CD4-positive, CD25-positive, alpha-beta regulatory T cell (primary cell): Measurements from ENCODE around the gene IPO5. TPM values are rescaled to one million over a fixed set of nuclear protein-coding genes. Genes with fewer than 3 reads are reported as not detected.

Experiments
- ATAC-seq, 2 donors: fragments of 150-1000 bp; cut with Tn5 transposase; one replicate each; pipeline ENCODE4 v1.10.0; 2021; ENCODE audit warnings: low read depth in 2 of 2, moderate number of reproducible peaks in 2 of 2, moderate library complexity in 1 of 2
- DNase-seq, 3 donors: peaks; one replicate each; pipeline versions ENCODE4 v3.0.0 to v3.0.0-alpha.2; 2012 to 2022; ENCODE audit warnings: mixed read lengths in 1 of 3
- H3K27ac ChIP-seq: one replicate; pipeline ENCODE4 v1.7.0; 2013; ENCODE audit warnings: mild to moderate bottlenecking, low read length; ENCODE audit not compliant: insufficient read depth, poor library complexity, severe bottlenecking
- H3K27me3 ChIP-seq: one replicate; pipeline ENCODE4 v1.7.0; 2013; ENCODE audit warnings: low read length; ENCODE audit not compliant: control insufficient read depth, insufficient read depth
- H3K36me3 ChIP-seq: one replicate; pipeline ENCODE4 v1.7.0; 2013; ENCODE audit warnings: mild to moderate bottlenecking, low read length, moderate library complexity; ENCODE audit not compliant: control insufficient read depth, insufficient read depth
- H3K4me1 ChIP-seq: 2 replicates; pipeline ENCODE4 v1.7.0; 2013; ENCODE audit warnings: mild to moderate bottlenecking, low read length; ENCODE audit not compliant: insufficient read depth, control insufficient read depth, poor library complexity, severe bottlenecking
- H3K4me3 ChIP-seq: one replicate; pipeline ENCODE4 v1.7.0; 2013; ENCODE audit warnings: low read depth, mild to moderate bottlenecking, low read length, moderate library complexity
- H3K9me3 ChIP-seq, 2 experiments: 1 replicate in 1 of 2; 2 replicates in 1 of 2; pipeline ENCODE4 v1.7.0; 2013; ENCODE audit warnings: low read length in 2 of 2, mild to moderate bottlenecking in 1 of 2, moderate library complexity in 1 of 2; ENCODE audit not compliant: control insufficient read depth in 2 of 2
- H3K27ac Mint-ChIP-seq, 3 donors: one replicate each; pipeline ENCODE4 v1.8.0; 2020 to 2022; ENCODE audit warnings: mild to moderate bottlenecking in 3 of 3, mixed read lengths in 3 of 3, moderate library complexity in 2 of 3
- H3K27me3 Mint-ChIP-seq: one replicate; pipeline ENCODE4 v1.8.0; 2022; ENCODE audit warnings: mild to moderate bottlenecking, mixed read lengths
- H3K36me3 Mint-ChIP-seq: one replicate; pipeline ENCODE4 v1.8.0; 2020; ENCODE audit warnings: mixed read lengths
- H3K4me1 Mint-ChIP-seq, 4 donors: one replicate each; pipeline ENCODE4 v1.8.0; 2020 to 2022; ENCODE audit warnings: mixed read lengths in 4 of 4, mild to moderate bottlenecking in 1 of 4
- H3K4me3 Mint-ChIP-seq, 4 donors: one replicate each; pipeline ENCODE4 v1.8.0; 2020 to 2022; ENCODE audit warnings: mild to moderate bottlenecking in 4 of 4, mixed read lengths in 4 of 4, moderate library complexity in 3 of 4
- H3K9me3 Mint-ChIP-seq, 7 donors: one replicate each; pipeline ENCODE4 v1.8.0; 2020 to 2022; ENCODE audit warnings: mixed read lengths in 7 of 7, mild to moderate bottlenecking in 3 of 7, moderate library complexity in 2 of 7
- polyA plus RNA-seq, 4 donors: library from polyadenylated mRNA; unstranded; fragments of 300-500 nt; fragmentation: Illumina TruSeq; gene quantifications; one replicate each; pipeline ENCODE4 v1.2.3, GENCODE V29; 2021
- total RNA-seq: library from RNA; stranded (reverse); gene quantifications from one replicate; pipeline ENCODE4 v1.2.3, GENCODE V29; 2022

The IPO5 gene
- total and polyA plus RNA-seq, 5 donors from 2014 or later: 27.7 to 82.4 (median 35.4) TPM

DNA sequence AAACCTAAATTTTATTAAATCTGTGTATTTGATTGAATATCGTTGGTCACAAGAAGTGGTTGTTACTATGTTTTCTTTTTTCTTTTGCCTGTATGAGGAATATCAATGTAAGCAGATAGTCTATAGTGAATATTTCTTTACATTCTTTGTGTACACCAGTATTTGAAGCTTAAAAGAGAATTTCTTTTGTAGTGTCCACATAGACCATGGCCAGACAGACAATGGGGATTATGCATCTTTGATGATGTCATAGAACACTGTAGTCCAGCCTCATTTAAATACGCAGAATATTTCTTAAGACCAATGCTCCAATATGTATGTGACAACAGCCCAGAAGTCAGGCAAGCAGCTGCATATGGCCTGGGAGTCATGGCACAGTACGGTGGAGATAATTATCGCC, 64.8 kb downstream of the IPO5 start:
- no peak overlapping the region for H3K4me3 Mint-ChIP-seq
- no peaks in the 10 kb centered on the region for H3K27me3 Mint-ChIP-seq
- no peaks in the 10 kb centered on the region for H3K27me3 ChIP-seq
- peaks cover 0 to 1% (median 0%) of the 10 kb centered on the region in 7 donors for H3K9me3 Mint-ChIP-seq
- no peak overlapping the region for H3K27ac ChIP-seq
- H3K36me3 Mint-ChIP-seq: peaks cover 54% of the 10 kb centered on the region
- ATAC-seq (no peak), DNase-seq (no peak)
- H3K4me1 ChIP-seq: no peaks in the 10 kb centered on the region
- peaks cover 81% of the 10 kb centered on the region for H3K36me3 ChIP-seq
- no peak overlapping the region for H3K27ac Mint-ChIP-seq
- peaks cover 0 to 9% (median 0%) of the 10 kb centered on the region in 4 donors for H3K4me1 Mint-ChIP-seq
- no peaks in the 10 kb centered on the region for H3K9me3 ChIP-seq
- no peak overlapping the region for H3K4me3 ChIP-seq

DNA sequence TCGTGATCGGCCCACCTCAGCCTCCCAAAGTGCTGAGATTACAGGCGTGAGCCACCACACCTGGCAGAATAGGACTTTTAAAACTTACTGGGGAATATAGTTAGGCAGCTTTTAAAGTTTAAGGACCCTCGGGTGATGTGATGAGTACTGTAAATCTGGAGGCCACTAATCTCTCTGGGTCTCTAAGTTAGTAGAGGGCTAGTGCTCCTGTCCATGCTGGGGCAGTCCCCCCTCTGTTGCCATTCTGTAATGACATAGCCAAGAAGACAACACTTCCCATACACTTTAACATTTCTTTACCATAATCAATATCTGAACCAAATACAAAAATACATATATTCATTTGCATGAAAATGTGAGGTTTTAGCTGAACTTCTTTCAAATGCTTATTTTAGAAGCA, 65.7 kb downstream of the IPO5 start:
- H3K4me3 Mint-ChIP-seq: no peak overlapping the region
- H3K4me3 ChIP-seq: no peak overlapping the region
- H3K27ac ChIP-seq: no peak overlapping the region
- peak overlapping the region in 1 of 3 donors; percentile 52 for H3K27ac Mint-ChIP-seq
- peaks cover 79% of the 10 kb centered on the region for H3K36me3 ChIP-seq
- H3K27me3 Mint-ChIP-seq: no peaks in the 10 kb centered on the region
- H3K4me1 ChIP-seq: no peaks in the 10 kb centered on the region
- no peaks in the 10 kb centered on the region for H3K9me3 ChIP-seq
- DNase-seq (no peak), ATAC-seq (no peak)
- H3K27me3 ChIP-seq: no peaks in the 10 kb centered on the region
- peaks cover 49% of the 10 kb centered on the region for H3K36me3 Mint-ChIP-seq
- peaks cover 0 to 9% (median 0%) of the 10 kb centered on the region in 4 donors for H3K4me1 Mint-ChIP-seq
- peaks cover 0 to 1% (median 0%) of the 10 kb centered on the region in 7 donors for H3K9me3 Mint-ChIP-seq

DNA sequence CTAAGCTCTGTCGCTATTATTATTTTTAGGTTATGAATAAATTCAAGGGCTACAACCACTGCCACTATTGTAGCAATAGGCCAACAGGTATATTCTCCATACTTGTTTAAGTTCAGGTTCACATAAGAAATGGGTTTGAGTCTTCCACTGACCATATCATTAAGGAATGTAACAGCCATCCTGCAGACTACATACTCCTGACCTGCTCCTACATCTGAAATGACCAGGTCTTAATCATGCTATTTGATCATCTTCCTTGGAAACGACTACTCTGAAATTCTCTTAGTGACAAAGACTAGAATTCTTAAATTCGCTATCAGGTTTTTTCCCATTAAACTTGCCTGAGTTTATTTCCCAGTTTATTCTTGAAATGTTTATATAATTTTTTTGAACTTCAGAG, 66.8 kb downstream of the IPO5 start:
- Mint-ChIP-seq H3K4me1 (peaks cover 0 to 3% (median 0%) of the 10 kb centered on the region in 4 donors), H3K27ac (peak overlapping the region in 1 of 3 donors; percentile 28), H3K27me3 (no peaks in the 10 kb centered on the region), H3K9me3 (no peaks in the 10 kb centered on the region), H3K36me3 (peaks cover 43% of the 10 kb centered on the region), H3K4me3 (no peak overlapping the region)
- Histone ChIP-seq H3K36me3 (peaks cover 69% of the 10 kb centered on the region), H3K27ac (no peak overlapping the region), H3K4me3 (no peak overlapping the region), H3K4me1 (no peaks in the 10 kb centered on the region), H3K27me3 (no peaks in the 10 kb centered on the region), H3K9me3 (no peaks in the 10 kb centered on the region)
- no peak for ATAC-seq
- no peak for DNase-seq

DNA sequence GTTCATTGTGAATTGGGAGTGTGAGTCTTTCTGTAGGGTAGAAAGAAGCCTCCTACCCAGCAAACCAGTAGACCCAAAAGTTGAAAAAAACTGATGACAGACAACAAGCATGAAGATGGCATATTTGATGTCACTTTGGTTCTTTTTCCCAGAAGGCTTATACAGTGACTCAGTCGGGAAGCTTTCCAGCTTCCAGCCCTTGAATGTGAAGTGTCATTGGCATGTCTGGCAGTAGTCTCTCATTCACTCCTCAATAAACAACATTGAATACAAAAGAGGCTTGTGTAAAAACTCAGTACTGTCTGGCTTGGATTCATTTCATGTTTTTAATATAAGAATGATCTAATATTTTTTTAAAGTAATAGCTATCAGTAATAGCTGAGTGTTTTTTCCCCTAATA, 68.7 kb downstream of the IPO5 start:
- Histone ChIP-seq H3K4me1 (no peaks in the 10 kb centered on the region), H3K36me3 (peaks cover 52% of the 10 kb centered on the region), H3K27ac (no peak overlapping the region), H3K27me3 (no peaks in the 10 kb centered on the region), H3K4me3 (no peak overlapping the region), H3K9me3 (no peaks in the 10 kb centered on the region)
- Mint-ChIP-seq H3K27me3 (no peaks in the 10 kb centered on the region), H3K27ac (peak overlapping the region in 1 of 3 donors; percentile 70), H3K4me3 (no peak overlapping the region), H3K4me1 (no peaks in the 10 kb centered on the region), H3K36me3 (peaks cover 40% of the 10 kb centered on the region), H3K9me3 (no peaks in the 10 kb centered on the region)
- DNase-seq (no peak), ATAC-seq (no peak)

DNA sequence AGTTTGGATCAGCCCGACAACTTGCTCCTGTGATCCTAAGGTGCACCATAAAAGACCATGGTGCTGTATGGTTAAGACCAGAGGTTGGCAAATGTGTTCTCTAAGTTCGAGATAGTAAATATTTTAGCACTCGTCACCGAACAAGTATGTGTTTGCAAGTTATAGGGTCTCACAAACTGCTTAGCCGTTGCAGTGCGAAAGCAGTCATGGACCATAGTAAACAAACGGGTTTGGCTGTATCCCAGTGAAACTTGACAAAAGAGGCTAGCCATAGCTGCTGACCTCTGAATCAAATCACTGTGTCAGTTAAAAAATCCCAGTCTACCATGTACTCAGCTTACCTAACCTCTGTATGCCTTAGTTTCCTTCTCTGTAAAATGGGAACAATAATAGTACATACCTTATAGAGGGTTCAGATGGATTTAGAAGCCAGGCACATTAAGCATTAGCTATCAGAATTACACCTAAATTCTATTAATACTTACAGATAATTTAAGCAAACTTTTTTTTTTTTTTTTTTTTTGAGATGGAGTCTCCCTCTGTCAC, 72.1 kb downstream of the IPO5 start:
- DNase-seq (no peak), ATAC-seq (no peak)
- H3K36me3 Mint-ChIP-seq: peaks cover 15% of the 10 kb centered on the region
- H3K27me3 Mint-ChIP-seq: no peaks in the 10 kb centered on the region
- Histone ChIP-seq H3K27me3 (no peaks in the 10 kb centered on the region), H3K36me3 (peaks cover 26% of the 10 kb centered on the region), H3K4me3 (no peak overlapping the region), H3K4me1 (no peaks in the 10 kb centered on the region), H3K27ac (no peak overlapping the region), H3K9me3 (no peaks in the 10 kb centered on the region)
- H3K9me3 Mint-ChIP-seq: no peaks in the 10 kb centered on the region
- no peaks in the 10 kb centered on the region for H3K4me1 Mint-ChIP-seq
- H3K27ac Mint-ChIP-seq: no peak overlapping the region
- H3K4me3 Mint-ChIP-seq: no peak overlapping the region

DNA sequence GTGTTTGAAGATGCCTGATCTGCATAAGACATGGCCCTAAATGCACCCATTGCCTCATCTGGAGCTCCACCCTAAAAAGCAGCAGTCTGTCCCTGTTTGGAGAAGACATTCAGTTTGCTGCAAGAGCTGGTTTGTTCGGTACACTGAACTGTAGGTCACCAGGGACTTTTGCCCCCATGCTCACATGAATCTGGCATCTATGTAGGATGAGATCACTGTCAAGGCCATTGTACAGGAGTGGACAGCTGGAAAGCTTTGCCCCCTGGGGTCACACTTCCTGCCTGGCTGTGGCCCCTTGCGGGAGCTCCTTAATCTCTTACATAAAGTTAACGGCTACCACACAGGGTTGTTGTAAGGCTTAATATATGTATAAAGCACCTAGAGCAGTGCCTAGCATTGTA, 73.0 kb downstream of the IPO5 start:
- Histone ChIP-seq H3K4me3 (no peak overlapping the region), H3K27ac (no peak overlapping the region), H3K27me3 (no peaks in the 10 kb centered on the region), H3K36me3 (peaks cover 17% of the 10 kb centered on the region), H3K9me3 (no peaks in the 10 kb centered on the region), H3K4me1 (no peaks in the 10 kb centered on the region)
- ATAC-seq: no peak
- Mint-ChIP-seq H3K36me3 (peaks cover 11% of the 10 kb centered on the region), H3K9me3 (no peaks in the 10 kb centered on the region), H3K27me3 (no peaks in the 10 kb centered on the region), H3K27ac (peak overlapping the region in 1 of 3 donors; percentile 41), H3K4me3 (no peak overlapping the region), H3K4me1 (no peaks in the 10 kb centered on the region)
- DNase-seq: no peak

DNA sequence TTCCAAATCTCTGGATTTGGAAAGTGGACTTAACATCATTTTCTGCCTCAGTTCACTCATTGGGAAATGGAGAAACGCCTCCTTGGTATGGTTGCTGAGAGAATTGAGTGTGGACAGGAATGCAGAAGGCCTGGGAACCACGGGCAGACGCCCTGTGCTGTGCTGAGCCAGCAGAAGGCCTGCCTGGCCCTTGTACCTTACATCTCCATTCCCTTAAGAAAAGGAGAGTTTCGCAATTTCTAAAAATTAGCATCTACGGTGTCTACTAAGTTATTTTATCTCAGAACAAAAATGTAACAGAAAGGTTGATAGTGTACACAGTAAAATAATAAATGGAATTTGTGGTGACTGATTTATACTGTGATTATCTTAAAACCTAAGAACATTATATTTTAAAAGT, 78.7 kb downstream of the IPO5 start:
- H3K27me3 Mint-ChIP-seq: peaks cover 8% of the 10 kb centered on the region
- no peaks in the 10 kb centered on the region for H3K4me1 Mint-ChIP-seq

More for the DNA sequence above, 78.7 kb downstream of the IPO5 start:
- no peak for ATAC-seq
- no peak overlapping the region for H3K27ac Mint-ChIP-seq
- H3K4me3 Mint-ChIP-seq: no peak overlapping the region
- H3K36me3 ChIP-seq: no peaks in the 10 kb centered on the region
- no peaks in the 10 kb centered on the region for H3K4me1 ChIP-seq
- no peaks in the 10 kb centered on the region for H3K36me3 Mint-ChIP-seq
- no peaks in the 10 kb centered on the region for H3K27me3 ChIP-seq
- H3K27ac ChIP-seq: no peak overlapping the region
- no peaks in the 10 kb centered on the region for H3K9me3 Mint-ChIP-seq
- no peak overlapping the region for H3K4me3 ChIP-seq
- no peaks in the 10 kb centered on the region for H3K9me3 ChIP-seq
- no peak for DNase-seq
